Neural crest cell (in vitro differentiated cells): ENCODE results near the gene RASSF7. TPM values are rescaled to one million over a fixed set of nuclear protein-coding genes. Genes with fewer than 3 reads are reported as not detected.

Experiments
- DNase-seq: peaks from one replicate; pipeline ENCODE4 v3.0.0; 2021; ENCODE audit warnings: low read depth, mixed read lengths, low spot score
- H3K27ac Mint-ChIP-seq: one replicate; pipeline ENCODE4 v1.8.0; 2021; ENCODE audit warnings: mild to moderate bottlenecking, mixed read lengths; ENCODE audit not compliant: unreplicated experiment
- H3K27me3 Mint-ChIP-seq: 2 replicates; pipeline ENCODE4 v1.8.0; 2021; ENCODE audit warnings: low read depth, mild to moderate bottlenecking, mixed read lengths
- H3K36me3 Mint-ChIP-seq: 2 replicates; pipeline ENCODE4 v1.8.0; 2021; ENCODE audit warnings: low read depth, mild to moderate bottlenecking, mixed read lengths
- H3K4me1 Mint-ChIP-seq: 2 replicates; pipeline ENCODE4 v1.8.0; 2021; ENCODE audit warnings: mixed read lengths
- H3K4me3 Mint-ChIP-seq: one replicate; pipeline ENCODE4 v1.8.0; 2021; ENCODE audit warnings: mild to moderate bottlenecking, mixed read lengths
- H3K9me3 Mint-ChIP-seq: 2 replicates; pipeline ENCODE4 v1.8.0; 2021; ENCODE audit warnings: mixed read lengths
- CTCF ChIP-seq: fragments of 200-600 bp; sonication (generic); conservative IDR thresholded peaks from 2 replicates; pipeline ENCODE4 v1.5.0; 2021; ENCODE audit warnings: antibody characterized with exemption, mild to moderate bottlenecking
- total RNA-seq: library from RNA; stranded (reverse); gene quantifications from 2 replicates; pipeline ENCODE4 v1.2.1, GENCODE V29; 2021

RASSF7 gene
- total RNA-seq, 1 donor from 2014 or later = 7.3 TPM

- Mint-ChIP-seq H3K36me3 (no peaks in the 10 kb centered on the region), H3K27ac (no peak overlapping the region)
These were observed 14.0 kb downstream of the RASSF7 start for GRCh38 chr11:574632-575312.

GRCh38 chr11:575313-575995 lies 14.7 kb downstream of the RASSF7 start:
- Mint-ChIP-seq H3K4me3 (peak overlapping the region; percentile 92), H3K4me1 (peaks cover 25% of the 10 kb centered on the region), H3K36me3 (no peaks in the 10 kb centered on the region), H3K27ac (no peak overlapping the region), H3K9me3 (no peaks in the 10 kb centered on the region), H3K27me3 (peaks cover 29% of the 10 kb centered on the region)
- TF ChIP-seq CTCF = no peak
- DNase-seq = no peak

More at GRCh38 chr11:574632-575312, 14.0 kb downstream of the RASSF7 start:
- TF ChIP-seq CTCF = no peak
- DNase-seq = no peak
- Mint-ChIP-seq H3K4me1 (peaks cover 24% of the 10 kb centered on the region), H3K9me3 (no peaks in the 10 kb centered on the region), H3K4me3 (peak overlapping the region; percentile 92), H3K27me3 (peaks cover 35% of the 10 kb centered on the region)

- Mint-ChIP-seq H3K36me3 (no peaks in the 10 kb centered on the region), H3K27me3 (peaks cover 29% of the 10 kb centered on the region), H3K9me3 (no peaks in the 10 kb centered on the region), H3K27ac (peak within 1 kb of the TSS; percentile 100), H3K4me3 (peak within 1 kb of the TSS; percentile 91), H3K4me1 (peaks cover 27% of the 10 kb centered on the region)
- DNase-seq = peak; percentile 90
- TF ChIP-seq CTCF = no peak
These were observed 15.4 kb downstream of the RASSF7 start, which contains the start of gene PHRF1 for GRCh38 chr11:575996-576768. Gene PHRF1, plus strand, starts transcription at chr11:576470. Its CDS starts 5,043 bp downstream, at chr11:581513.

- H3K27ac Mint-ChIP-seq = peak overlapping the region; percentile 93
- peak overlapping the region; percentile 91 for H3K4me3 Mint-ChIP-seq
- peaks cover 29% of the 10 kb centered on the region for H3K27me3 Mint-ChIP-seq
- TF ChIP-seq CTCF = no peak
- H3K9me3 Mint-ChIP-seq = no peaks in the 10 kb centered on the region
- H3K4me1 Mint-ChIP-seq = peaks cover 27% of the 10 kb centered on the region
- DNase-seq = no peak
- no peaks in the 10 kb centered on the region for H3K36me3 Mint-ChIP-seq
These were observed 16.2 kb downstream of the RASSF7 start for GRCh38 chr11:576811-577610.

GRCh38 chr11:577611-577894 lies 16.8 kb downstream of the RASSF7 start:
- H3K4me3 Mint-ChIP-seq = peak overlapping the region; percentile 91
- H3K4me1 Mint-ChIP-seq = peaks cover 27% of the 10 kb centered on the region

More at GRCh38 chr11:577611-577894, 16.8 kb downstream of the RASSF7 start:
- TF ChIP-seq CTCF = no peak
- Mint-ChIP-seq H3K27me3 (peaks cover 29% of the 10 kb centered on the region), H3K36me3 (no peaks in the 10 kb centered on the region), H3K27ac (peak overlapping the region; percentile 93), H3K9me3 (no peaks in the 10 kb centered on the region)
- no peak for DNase-seq
